H1 (cell line): ENCODE results near the gene ARHGAP24. TPM values are rescaled to one million over a fixed set of nuclear protein-coding genes. Genes with fewer than 3 reads are reported as not detected.

Source experiments
- CTCF ChIA-PET: fragments of 300-600 bp; sonication (Branson Sonifier 250); formaldehyde crosslinking; loops from one replicate; lab custom pipeline; 2021; ENCODE audit not compliant: partially characterized antibody; lab: Charles Lee
- POLR2A ChIA-PET: fragments of 300-600 bp; sonication (Branson Sonifier 250); formaldehyde crosslinking; loops from one replicate; lab custom pipeline; 2021; ENCODE audit warnings: inconsistent platforms; ENCODE audit not compliant: partially characterized antibody; lab: Charles Lee
- DNase-seq, 2 experiments: peaks; one replicate each; pipeline versions ENCODE4 v3.0.0 to v3.0.0-alpha.2; 2010 to 2022; ENCODE audit warnings: low spot score in 2 of 2, low read depth in 1 of 2, mixed read lengths in 1 of 2
- FAIRE-seq: peaks from 2 replicates; lab custom pipeline; 2011; peaks lifted over from hg19 to GRCh38; lab: Jason Lieb, UNC
- H2AFZ ChIP-seq: 2 replicates; pipeline ENCODE4 v1.8.1; 2012; ENCODE audit warnings: low read length, inconsistent platforms
- H2AK5ac ChIP-seq: 2 replicates; pipeline ENCODE4 v1.6.1; 2013; ENCODE audit warnings: low read depth, low read length
- H2BK120ac ChIP-seq: replicated peaks from 2 replicates; pipeline ENCODE3; 2013; ENCODE audit warnings: low read depth, low read length, inconsistent platforms
- H2BK12ac ChIP-seq: 2 replicates; pipeline ENCODE4 v1.6.1; 2013; ENCODE audit warnings: low read depth, low read length
- H2BK15ac ChIP-seq: 2 replicates; pipeline ENCODE4 v1.6.1; 2013; ENCODE audit warnings: low read length
- H2BK20ac ChIP-seq: 2 replicates; pipeline ENCODE4 v1.6.1; 2013; ENCODE audit warnings: low read length
- H2BK5ac ChIP-seq: 2 replicates; pipeline ENCODE4 v1.6.1; 2013; ENCODE audit warnings: low read depth, low read length
- H3K14ac ChIP-seq: 2 replicates; pipeline ENCODE4 v1.6.1; 2013; ENCODE audit warnings: inconsistent platforms; ENCODE audit not compliant: insufficient read length
- H3K18ac ChIP-seq: 2 replicates; pipeline ENCODE4 v1.6.1; 2013; ENCODE audit warnings: low read length; ENCODE audit errors: extremely low read depth
- H3K23ac ChIP-seq: 2 replicates; pipeline ENCODE4 v1.6.1; 2013; ENCODE audit warnings: inconsistent platforms; ENCODE audit not compliant: insufficient read length
- H3K23me2 ChIP-seq: 2 replicates; pipeline ENCODE4 v1.6.1; 2013; ENCODE audit warnings: low read depth, low read length
- H3K27ac ChIP-seq: 2 replicates; pipeline ENCODE4 v1.6.1; 2011; ENCODE audit warnings: low read depth, low read length, inconsistent platforms
- H3K27me3 ChIP-seq, 4 experiments: replicated peaks in 1 of 4; 1 replicate in 1 of 4; 2 replicates in 3 of 4; pipeline versions ENCODE4 v1.6.1 to v1.8.1; 2011 to 2013; ENCODE audit warnings: low read length in 3 of 4, mild to moderate bottlenecking in 3 of 4, inconsistent platforms in 2 of 4, mixed read lengths in 2 of 4, moderate library complexity in 1 of 4; ENCODE audit not compliant: control insufficient read depth in 3 of 4, insufficient read depth in 3 of 4; ENCODE audit errors: extremely low read depth in 1 of 4
- H3K36me3 ChIP-seq, 4 experiments: 2 replicates each; pipeline versions ENCODE4 v1.6.1 to v1.8.1; 2011 to 2013; ENCODE audit warnings: mild to moderate bottlenecking in 4 of 4, low read length in 3 of 4, moderate library complexity in 2 of 4, control low read depth in 1 of 4, inconsistent platforms in 1 of 4; ENCODE audit not compliant: insufficient read depth in 4 of 4, control insufficient read depth in 2 of 4
- H3K4ac ChIP-seq: replicated peaks from 2 replicates; pipeline ENCODE3; 2013; ENCODE audit warnings: low read length, low read depth, mixed read lengths, inconsistent platforms; ENCODE audit not compliant: insufficient read length
- H3K4me1 ChIP-seq, 4 experiments: replicated peaks in 1 of 4; 1 replicate in 1 of 4; 2 replicates in 3 of 4; pipeline versions ENCODE4 v1.6.1 to v1.8.1; 2011 to 2013; ENCODE audit warnings: low read length in 3 of 4, inconsistent platforms in 2 of 4, mixed read lengths in 1 of 4; ENCODE audit not compliant: insufficient read depth in 4 of 4, control insufficient read depth in 3 of 4
- H3K4me2 ChIP-seq, 2 experiments: 2 replicates each; pipeline versions ENCODE4 v1.6.1 to v1.8.1; 2011 to 2013; ENCODE audit warnings: low read depth in 2 of 2, low read length in 2 of 2, control low read depth in 1 of 2, inconsistent platforms in 1 of 2, mild to moderate bottlenecking in 1 of 2; ENCODE audit not compliant: insufficient read depth in 1 of 2
- H3K4me3 ChIP-seq, 4 experiments: fragments of 200-600, 300-600 bp in 1 of 4; sonication (generic), shearing (Covaris generic), sonication (Bioruptor Twin) in 1 of 4; 2 replicates each; pipeline versions ENCODE4 v1.5.1 to v1.8.1; 2011 to 2016; ENCODE audit warnings: low read length in 4 of 4, low read depth in 3 of 4, control low read depth in 2 of 4, inconsistent platforms in 2 of 4, mild to moderate bottlenecking in 2 of 4, mixed read lengths in 1 of 4, moderate library complexity in 1 of 4; ENCODE audit not compliant: insufficient read depth in 2 of 4; ENCODE audit errors: extremely low read depth in 1 of 4
- H3K56ac ChIP-seq: replicated peaks from 2 replicates; pipeline ENCODE3; 2013; ENCODE audit warnings: low read depth, mild to moderate bottlenecking, mixed read lengths, low read length, inconsistent platforms; ENCODE audit not compliant: insufficient read length
- H3K79me1 ChIP-seq: 2 replicates; pipeline ENCODE4 v1.6.1; 2013; ENCODE audit warnings: low read depth, low read length, control low read depth
- H3K79me2 ChIP-seq, 2 experiments: 2 replicates each; pipeline versions ENCODE4 v1.6.1 to v1.8.1; 2012 to 2013; ENCODE audit warnings: low read length in 2 of 2, mild to moderate bottlenecking in 2 of 2, inconsistent platforms in 1 of 2; ENCODE audit not compliant: insufficient read depth in 2 of 2, control insufficient read depth in 1 of 2
- H3K9ac ChIP-seq, 4 experiments: replicated peaks in 1 of 4; 1 replicate in 1 of 4; 2 replicates in 3 of 4; pipeline versions ENCODE4 v1.6.1 to v1.8.1; 2011 to 2013; ENCODE audit warnings: low read depth in 3 of 4, low read length in 3 of 4, control low read depth in 2 of 4, mild to moderate bottlenecking in 2 of 4, moderate library complexity in 2 of 4, inconsistent platforms in 1 of 4; ENCODE audit errors: extremely low read depth in 1 of 4
- H3K9me3 ChIP-seq, 2 experiments: 2 replicates each; pipeline versions ENCODE4 v1.6.1 to v1.8.1; 2012 to 2013; ENCODE audit warnings: mild to moderate bottlenecking in 2 of 2, moderate library complexity in 2 of 2, control low read depth in 1 of 2, inconsistent platforms in 1 of 2, low read depth in 1 of 2, low read length in 1 of 2, mixed read lengths in 1 of 2; ENCODE audit not compliant: insufficient read depth in 2 of 2
- H4K20me1 ChIP-seq, 2 experiments: replicated peaks in 1 of 2; 2 replicates each; pipeline versions ENCODE3 to v1.8.1; 2011 to 2013; ENCODE audit warnings: inconsistent platforms in 2 of 2, low read length in 2 of 2, mild to moderate bottlenecking in 1 of 2; ENCODE audit not compliant: insufficient read depth in 2 of 2, control insufficient read depth in 1 of 2
- H4K5ac ChIP-seq: 2 replicates; pipeline ENCODE4 v1.6.1; 2013; ENCODE audit warnings: low read length, low read depth, mixed read lengths, inconsistent platforms; ENCODE audit not compliant: insufficient read length
- H4K8ac ChIP-seq: 2 replicates; pipeline ENCODE4 v1.8.0; 2013; ENCODE audit warnings: mild to moderate bottlenecking, moderate library complexity, low read length, inconsistent platforms; ENCODE audit not compliant: insufficient read depth; ENCODE audit errors: extremely low read depth
- H4K91ac ChIP-seq: replicated peaks from 2 replicates; pipeline ENCODE3; 2013; ENCODE audit warnings: low read length, mixed read lengths, inconsistent platforms; ENCODE audit not compliant: insufficient read length
- ATF3 ChIP-seq: IDR thresholded peaks from 2 replicates; pipeline ENCODE4 v1.6.1; 2011; ENCODE audit warnings: low read depth, mild to moderate bottlenecking, low read length; ENCODE audit not compliant: insufficient read depth
- CBX5 ChIP-seq: fragments of 300-800, 300-1000 bp; sonication (generic); IDR thresholded peaks from 2 replicates; pipeline ENCODE4 v1.7.1; 2016; ENCODE audit warnings: antibody characterized with exemption, low read length, low read depth
- CHD1 ChIP-seq: IDR thresholded peaks from 2 replicates; pipeline ENCODE4 v1.6.1; 2012; ENCODE audit warnings: low read depth, low read length, improper control_type of control experiment
- CREB1 ChIP-seq: IDR thresholded peaks from 2 replicates; pipeline ENCODE4 v1.6.1; 2012; ENCODE audit warnings: inconsistent platforms
- FOSL1 ChIP-seq: IDR thresholded peaks from 2 replicates; pipeline ENCODE4 v1.6.1; 2011; ENCODE audit warnings: mild to moderate bottlenecking, low read depth, low read length, moderate library complexity; ENCODE audit not compliant: insufficient read depth
- HDAC6 ChIP-seq: IDR thresholded peaks from one replicate; pipeline ENCODE4 v1.7.1; 2012; ENCODE audit warnings: low read depth, mild to moderate bottlenecking, inconsistent platforms, low read length, moderate library complexity
- MAX ChIP-seq: IDR thresholded peaks from 2 replicates; pipeline ENCODE4 v1.6.1; 2012; ENCODE audit warnings: inconsistent platforms
- NRF1 ChIP-seq: IDR thresholded peaks from 2 replicates; pipeline ENCODE4 v1.6.1; 2011; ENCODE audit warnings: mild to moderate bottlenecking, low read depth, low read length, improper control_type of control experiment
- POLR2AphosphoS5 ChIP-seq: IDR thresholded peaks from 2 replicates; pipeline ENCODE4 v1.6.1; 2011; ENCODE audit warnings: low read depth, low read length
- RXRA ChIP-seq: IDR thresholded peaks from 2 replicates; pipeline ENCODE4 v1.6.1; 2011; ENCODE audit warnings: low read depth, mild to moderate bottlenecking, low read length, moderate library complexity; ENCODE audit not compliant: insufficient read depth
- SP2 ChIP-seq: IDR thresholded peaks from 2 replicates; pipeline ENCODE4 v1.6.1; 2012; ENCODE audit warnings: mild to moderate bottlenecking, low read length, inconsistent platforms
- SP4 ChIP-seq: IDR thresholded peaks from 2 replicates; pipeline ENCODE4 v1.6.1; 2012; ENCODE audit warnings: low read length, inconsistent platforms
- SUZ12 ChIP-seq: fragments of 200-600 bp; sonication (generic); IDR thresholded peaks from 2 replicates; pipeline ENCODE4 v1.6.1; 2012; ENCODE audit warnings: mild to moderate bottlenecking, inconsistent platforms, low read length, moderate library complexity, mixed read lengths
- TAF1 ChIP-seq: IDR thresholded peaks from 2 replicates; pipeline ENCODE4 v1.6.1; 2011; ENCODE audit warnings: mild to moderate bottlenecking, low read depth, low read length
- TBP ChIP-seq: IDR thresholded peaks from 2 replicates; pipeline ENCODE4 v1.6.1; 2011; ENCODE audit warnings: low read depth, low read length, improper control_type of control experiment
- WGBS, 2 experiments: shearing (Covaris generic) in 1 of 2; methylation state at CpG; one replicate each; pipeline versions ENCODE4 v1.1.6 to v1.1.7; 2013 to 2015; ENCODE audit warnings: low lambda C conversion rate in 2 of 2, mixed read lengths in 2 of 2, inconsistent platforms in 1 of 2, low coverage in 1 of 2, missing lambda C conversion rate in 1 of 2; ENCODE audit not compliant: insufficient replicate concordance in 2 of 2, insufficient coverage in 1 of 2, insufficient read length in 1 of 2; ENCODE audit errors: extremely low coverage in 1 of 2, missing lambda C conversion rate in 1 of 2; 5-methylcytosine and 5-hydroxymethylcytosine counted together
- polyA plus RNA-seq, 7 experiments: library from polyadenylated mRNA; depleted of rRNA in 3 of 7; stranded (reverse) in 5 of 7; unstranded in 2 of 7; fragments of >200 nt in 5 of 7; fragments of 200-250 nt in 2 of 7; gene quantifications; 1 replicate in 5 of 7; 2 replicates in 1 of 7; 4 replicates in 1 of 7; pipeline versions ENCODE4 v1.2.1 to v1.2.3, GENCODE V29; 2011 to 2013; ENCODE audit warnings: missing spikeins in 2 of 7, mixed read lengths in 2 of 7
- total RNA-seq: library from RNA; stranded (reverse); fragmentation: NEBNext Ultra II Directional; extraction: Animal tissue kit (Norgen Biotek cat#: 25700); gene quantifications from 2 replicates; pipeline ENCODE4 v1.2.1, GENCODE V29; 2021

The ARHGAP24 gene
- total and polyA plus RNA-seq, 2 of the 8 experiments (the other 6 are each of a cell fraction or from before 2014, with no cell fraction given) = 0.08 to 0.50 TPM

GRCh38 chr4:85740431-85740861 is 265.5 kb downstream of the ARHGAP24 start:
- 88% methylated on average over 5 of the region's 5 CpGs; no CpG with 5 or more reads in 1 of the 2 experiments for WGBS, 2 experiments
- Histone ChIP-seq H3K56ac (no peak overlapping the region), H3K23me2 (no peaks in the 10 kb centered on the region), H3K27me3 (no peaks in the 10 kb centered on the region), H3K79me2 (no peaks in the 10 kb centered on the region), H3K27ac (no peak overlapping the region), H3K9ac (no peak overlapping the region), H4K8ac (no peak overlapping the region), H3K4me2 (no peak overlapping the region), H2AK5ac (no peak overlapping the region), H3K18ac (no peak overlapping the region), H3K23ac (no peak overlapping the region), H2BK20ac (no peak overlapping the region), H3K4me3 (no peak overlapping the region), H3K36me3 (no peaks in the 10 kb centered on the region), H4K20me1 (no peaks in the 10 kb centered on the region), H3K14ac (no peak overlapping the region), H2AFZ (no peak overlapping the region), H3K79me1 (no peaks in the 10 kb centered on the region), H4K91ac (no peak overlapping the region), H2BK15ac (no peak overlapping the region), H2BK120ac (no peak overlapping the region), H2BK12ac (no peak overlapping the region), H4K5ac (no peak overlapping the region), H3K4ac (no peak overlapping the region), H3K4me1 (no peaks in the 10 kb centered on the region), H3K9me3 (no peaks in the 10 kb centered on the region), H2BK5ac (no peak overlapping the region)
- no peak for FAIRE-seq
- ChIA-PET CTCF (interaction anchor here (1.0 to 1.7 kb wide), 3 partner anchors 9 to 322 kb away, joined by 4 to 6 read pairs (median 4); no protein-coding TSS in a partner anchor), POLR2A (interaction anchor here (0.6 kb wide), 1 partner anchor 840 kb away, joined by 3 read pairs; no protein-coding TSS in a partner anchor)
- DNase-seq = no peak
- TF ChIP-seq MAX (no peak), HDAC6 (no peak), NRF1 (no peak), CHD1 (no peak), CBX5 (no peak), RXRA (no peak), SUZ12 (no peak), TAF1 (no peak), CREB1 (no peak), FOSL1 (no peak), SP2 (no peak), ATF3 (no peak), SP4 (no peak), TBP (no peak), POLR2AphosphoS5 (no peak)
